Right atrium auricular region (tissue), 2 donors: Measurements from ENCODE around the gene SMPDL3B. TPM values are rescaled to one million over a fixed set of nuclear protein-coding genes. Genes with fewer than 3 reads are reported as not detected.

Experiments used
- DNase-seq: peaks from one replicate; pipeline ENCODE4 v3.0.0-alpha.2; 2019; ENCODE audit warnings: low spot score
- H3K27ac ChIP-seq, 2 donors: fragments of 200-600 bp; sonication (generic); 1 replicate in 1 of 2; 2 replicates in 1 of 2; pipeline ENCODE4 v1.5.1; 2016 to 2019
- H3K27me3 ChIP-seq, 2 donors: fragments of 200-600 bp; sonication (generic); one replicate each; pipeline versions ENCODE4 v1.5.1 to v1.6.0; 2017 to 2019
- H3K36me3 ChIP-seq: fragments of 200-600 bp; sonication (generic); one replicate; pipeline ENCODE4 v1.5.1; 2016
- H3K4me1 ChIP-seq, 2 donors: fragments of 200-600 bp; sonication (generic); one replicate each; pipeline versions ENCODE4 v1.5.1 to v1.6.0; 2017 to 2019
- H3K4me3 ChIP-seq, 2 donors: fragments of 200-600 bp; sonication (generic); 1 replicate in 1 of 2; 2 replicates in 1 of 2; pipeline ENCODE4 v1.5.1; 2017 to 2019; ENCODE audit warnings: mild to moderate bottlenecking in 1 of 2, moderate library complexity in 1 of 2
- H3K9me3 ChIP-seq, 2 donors: fragments of 200-600 bp; sonication (generic); one replicate each; pipeline ENCODE4 v1.5.1; 2019
- total RNA-seq, 2 donors: library from RNA; depleted of rRNA; stranded (reverse); fragments of >200 nt; gene quantifications; one replicate each; pipeline ENCODE4 v1.1.0, GENCODE V29; 2016
- TF ChIP-seq, protein P1 (sequence below), 2 donors: fragments of 200-600 bp; sonication (generic); IDR thresholded peaks; one replicate each; pipeline ENCODE4 v1.5.1; 2019; ENCODE audit warnings: antibody characterized with exemption in 2 of 2

The SMPDL3B gene
- total RNA-seq, 2 donors from 2014 or later = 0.78 to 6.7 TPM

DNA sequence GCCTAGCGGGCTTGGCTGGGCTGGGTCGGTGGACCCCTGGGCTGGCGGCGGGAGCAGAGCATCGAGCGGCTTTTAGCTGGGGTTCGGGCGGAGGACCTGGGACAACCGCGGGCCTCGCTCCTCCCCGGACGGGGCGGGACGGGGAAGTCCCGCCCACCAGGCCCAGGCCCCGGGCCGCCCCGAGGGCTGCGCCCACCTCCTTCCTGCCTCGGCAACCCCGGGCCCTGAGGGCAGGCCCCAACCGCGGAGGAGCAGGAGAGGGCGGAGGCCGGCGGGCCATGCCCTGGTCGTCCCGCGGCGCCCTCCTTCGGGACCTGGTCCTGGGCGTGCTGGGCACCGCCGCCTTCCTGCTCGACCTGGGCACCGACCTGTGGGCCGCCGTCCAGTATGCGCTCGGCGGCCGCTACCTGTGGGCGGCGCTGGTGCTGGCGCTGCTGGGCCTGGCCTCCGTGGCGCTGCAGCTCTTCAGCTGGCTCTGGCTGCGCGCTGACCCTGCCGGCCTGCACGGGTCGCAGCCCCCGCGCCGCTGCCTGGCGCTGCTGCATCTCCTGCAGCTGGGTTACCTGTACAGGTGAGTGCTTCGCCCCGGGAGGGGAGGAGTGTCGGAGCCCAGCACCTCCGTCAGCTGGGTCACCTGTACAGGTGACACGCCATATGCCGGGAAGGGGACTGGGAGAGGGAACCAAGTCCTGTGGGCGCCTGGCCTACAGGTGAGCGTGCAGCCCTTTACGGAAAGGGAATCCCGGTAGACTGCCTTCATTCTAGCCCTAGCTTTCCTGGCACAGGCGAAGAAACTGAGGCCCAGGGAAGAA is 25.2 kb downstream of the SMPDL3B start, which contains the start of gene XKR8:
Gene XKR8, plus strand, starts transcription at position 182 of the 812 bp plus-strand sequence. Its CDS starts 97 bp downstream, at position 279.
- TF ChIP-seq, protein P1, sequence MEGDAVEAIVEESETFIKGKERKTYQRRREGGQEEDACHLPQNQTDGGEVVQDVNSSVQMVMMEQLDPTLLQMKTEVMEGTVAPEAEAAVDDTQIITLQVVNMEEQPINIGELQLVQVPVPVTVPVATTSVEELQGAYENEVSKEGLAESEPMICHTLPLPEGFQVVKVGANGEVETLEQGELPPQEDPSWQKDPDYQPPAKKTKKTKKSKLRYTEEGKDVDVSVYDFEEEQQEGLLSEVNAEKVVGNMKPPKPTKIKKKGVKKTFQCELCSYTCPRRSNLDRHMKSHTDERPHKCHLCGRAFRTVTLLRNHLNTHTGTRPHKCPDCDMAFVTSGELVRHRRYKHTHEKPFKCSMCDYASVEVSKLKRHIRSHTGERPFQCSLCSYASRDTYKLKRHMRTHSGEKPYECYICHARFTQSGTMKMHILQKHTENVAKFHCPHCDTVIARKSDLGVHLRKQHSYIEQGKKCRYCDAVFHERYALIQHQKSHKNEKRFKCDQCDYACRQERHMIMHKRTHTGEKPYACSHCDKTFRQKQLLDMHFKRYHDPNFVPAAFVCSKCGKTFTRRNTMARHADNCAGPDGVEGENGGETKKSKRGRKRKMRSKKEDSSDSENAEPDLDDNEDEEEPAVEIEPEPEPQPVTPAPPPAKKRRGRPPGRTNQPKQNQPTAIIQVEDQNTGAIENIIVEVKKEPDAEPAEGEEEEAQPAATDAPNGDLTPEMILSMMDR (IDR thresholded peaks at IDR 0.05) = peak; percentile 13 to 71
- H3K27ac ChIP-seq = peak within 1 kb of the TSS; percentile 91 to 97
- H3K4me3 ChIP-seq = peak within 1 kb of the TSS; percentile 68 to 75
- no peaks in the 10 kb centered on the region for H3K27me3 ChIP-seq
- peak; percentile 76 for DNase-seq
- no peaks in the 10 kb centered on the region for H3K9me3 ChIP-seq
- peaks cover 13% of the 10 kb centered on the region for H3K36me3 ChIP-seq
- H3K4me1 ChIP-seq = peaks cover 0 to 26% of the 10 kb centered on the region in 2 donors

DNA sequence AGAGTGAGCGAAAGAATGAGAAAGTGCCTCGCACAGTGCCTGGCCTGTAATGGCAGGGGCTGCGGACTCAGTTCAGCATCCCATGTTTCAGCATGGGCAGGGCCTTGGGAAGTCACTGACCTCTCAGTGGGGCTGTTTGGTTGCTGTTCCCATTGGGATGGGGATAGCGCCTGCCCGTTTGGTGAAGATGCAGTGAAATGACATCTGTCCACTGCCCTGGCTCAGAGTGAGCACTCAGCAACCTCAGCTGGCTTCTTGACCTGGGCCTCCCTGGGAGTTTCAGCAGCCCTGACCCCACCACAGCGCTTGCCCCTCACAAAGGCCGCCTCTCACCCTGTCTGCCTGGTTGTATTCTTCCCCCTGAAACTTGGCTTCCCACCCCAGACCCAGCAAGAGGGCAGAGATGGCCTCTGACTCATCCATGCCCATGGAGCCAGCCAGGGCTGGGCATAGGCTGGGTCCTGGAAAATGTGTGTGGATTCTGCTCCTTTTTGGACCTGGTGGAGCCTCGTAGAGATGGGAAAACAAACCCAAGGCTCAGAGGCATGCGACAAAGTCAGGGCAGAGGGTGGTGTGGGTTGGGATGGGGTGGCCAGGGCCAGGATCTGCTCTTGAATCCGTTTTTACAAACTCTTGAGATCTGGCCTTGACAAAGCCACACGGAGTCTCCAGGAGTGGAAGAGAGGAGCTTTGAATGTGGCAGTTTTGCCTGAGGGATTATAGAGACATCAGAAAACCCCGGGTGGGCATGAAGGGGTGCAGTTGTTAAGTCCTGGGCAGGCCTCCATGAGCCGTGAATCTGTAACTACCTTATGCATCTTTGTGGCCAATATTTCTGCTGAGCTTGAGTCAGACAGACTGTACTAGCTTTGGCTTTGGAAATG is 26.2 kb downstream of the SMPDL3B start:
- DNase-seq = peak; percentile 62
- peak overlapping the region in 1 of 2 donors; percentile 68 for H3K4me3 ChIP-seq
- peak overlapping the region; percentile 91 to 97 for H3K27ac ChIP-seq
- peaks cover 13% of the 10 kb centered on the region for H3K36me3 ChIP-seq
- no peaks in the 10 kb centered on the region for H3K27me3 ChIP-seq
- TF ChIP-seq, protein P1 (IDR thresholded peaks at IDR 0.05) = no peak
- peaks cover 0 to 26% of the 10 kb centered on the region in 2 donors for H3K4me1 ChIP-seq
- H3K9me3 ChIP-seq = no peaks in the 10 kb centered on the region

GRCh38 chr1:27961646-27962221 is 26.9 kb downstream of the SMPDL3B start:
- Histone ChIP-seq H3K4me3 (no peak overlapping the region), H3K27ac (peak overlapping the region; percentile 91 to 97)
- TF ChIP-seq, protein P1 (IDR thresholded peaks at IDR 0.05) = no peak

GRCh38 chr1:27963393-27963792 is 28.6 kb downstream of the SMPDL3B start:
- Histone ChIP-seq H3K4me1 (peaks cover 0 to 26% of the 10 kb centered on the region in 2 donors), H3K27ac (no peak overlapping the region), H3K4me3 (no peak overlapping the region), H3K9me3 (no peaks in the 10 kb centered on the region), H3K36me3 (peaks cover 24% of the 10 kb centered on the region), H3K27me3 (no peaks in the 10 kb centered on the region)
- TF ChIP-seq, protein P1 (IDR thresholded peaks at IDR 0.05) = no peak
- no peak for DNase-seq

More at GRCh38 chr1:27961646-27962221, 26.9 kb downstream of the SMPDL3B start:
- no peaks in the 10 kb centered on the region for H3K27me3 ChIP-seq
- H3K4me1 ChIP-seq = peaks cover 0 to 26% of the 10 kb centered on the region in 2 donors
- peaks cover 18% of the 10 kb centered on the region for H3K36me3 ChIP-seq
- no peak for DNase-seq
- no peaks in the 10 kb centered on the region for H3K9me3 ChIP-seq

DNA sequence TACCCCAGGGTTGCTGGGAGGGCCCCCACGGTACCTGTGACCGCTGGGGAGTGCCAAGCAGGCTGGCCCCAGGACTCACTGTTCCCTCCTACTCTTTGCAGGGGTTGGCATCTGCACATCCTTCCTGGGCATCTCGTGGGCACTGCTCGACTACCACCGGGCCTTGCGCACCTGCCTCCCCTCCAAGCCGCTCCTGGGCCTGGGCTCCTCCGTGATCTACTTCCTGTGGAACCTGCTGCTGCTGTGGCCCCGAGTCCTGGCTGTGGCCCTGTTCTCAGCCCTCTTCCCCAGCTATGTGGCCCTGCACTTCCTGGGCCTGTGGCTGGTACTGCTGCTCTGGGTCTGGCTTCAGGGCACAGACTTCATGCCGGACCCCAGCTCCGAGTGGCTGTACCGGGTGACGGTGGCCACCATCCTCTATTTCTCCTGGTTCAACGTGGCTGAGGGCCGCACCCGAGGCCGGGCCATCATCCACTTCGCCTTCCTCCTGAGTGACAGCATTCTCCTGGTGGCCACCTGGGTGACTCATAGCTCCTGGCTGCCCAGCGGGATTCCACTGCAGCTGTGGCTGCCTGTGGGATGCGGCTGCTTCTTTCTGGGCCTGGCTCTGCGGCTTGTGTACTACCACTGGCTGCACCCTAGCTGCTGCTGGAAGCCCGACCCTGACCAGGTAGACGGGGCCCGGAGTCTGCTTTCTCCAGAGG is 31.8 kb downstream of the SMPDL3B start:
- Histone ChIP-seq H3K27me3 (no peaks in the 10 kb centered on the region), H3K4me3 (no peak overlapping the region), H3K27ac (no peak overlapping the region), H3K36me3 (peaks cover 24% of the 10 kb centered on the region), H3K4me1 (peaks cover 0 to 11% of the 10 kb centered on the region in 2 donors), H3K9me3 (no peaks in the 10 kb centered on the region)
- DNase-seq = no peak
- TF ChIP-seq, protein P1 (IDR thresholded peaks at IDR 0.05) = no peak
